ENCODE results near the gene PGAP3. TPM values are rescaled to one million over a fixed set of nuclear protein-coding genes. Genes with fewer than 3 reads are reported as not detected.

Gene PGAP3
- total and polyA plus RNA-seq, 12 donors: 9.2 to 18.2 (median 13.8) TPM

DNA sequence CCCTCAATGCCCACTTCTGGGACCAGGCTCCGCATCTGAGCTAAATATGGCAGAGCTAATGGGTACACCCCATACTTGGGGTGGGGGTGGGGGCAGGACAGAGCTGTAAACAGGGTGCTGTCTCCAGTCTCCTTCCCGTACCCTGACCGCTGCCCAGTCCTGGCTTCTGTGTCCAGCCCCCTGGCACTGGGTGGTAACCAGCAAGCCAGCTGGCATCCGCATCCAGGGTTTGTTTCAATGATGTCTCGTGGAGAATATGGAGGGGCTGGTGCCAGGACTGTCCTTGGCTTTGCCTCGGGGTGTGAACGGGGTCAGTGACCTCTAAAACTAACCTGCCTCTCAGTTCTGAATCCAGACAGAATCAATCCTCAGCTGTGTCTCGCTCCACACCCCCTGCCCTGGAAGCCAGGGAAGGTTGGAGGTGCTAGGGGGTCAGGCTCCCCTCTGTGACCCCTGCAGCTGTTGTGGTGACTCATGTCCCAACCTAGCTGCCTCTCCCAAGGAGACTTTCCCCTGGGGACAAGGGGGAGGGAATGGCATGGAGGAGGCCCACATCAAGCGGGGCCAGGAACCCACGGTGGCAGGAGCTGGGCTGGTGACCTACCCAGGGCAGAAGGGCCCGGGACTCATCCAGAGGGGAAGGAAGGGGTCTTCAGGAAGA lies 21.1 kb downstream of the PGAP3 start:
- H3K27me3 ChIP-seq: peaks cover 0 to 59% (median 8%) of the 10 kb centered on the region in 7 donors
- peak overlapping the region; percentile 24 to 77 (median 52) for H3K4me3 ChIP-seq
- H3K36me3 ChIP-seq: peaks cover 0 to 13% (median 0%) of the 10 kb centered on the region in 9 donors
- TF ChIP-seq, protein P1, sequence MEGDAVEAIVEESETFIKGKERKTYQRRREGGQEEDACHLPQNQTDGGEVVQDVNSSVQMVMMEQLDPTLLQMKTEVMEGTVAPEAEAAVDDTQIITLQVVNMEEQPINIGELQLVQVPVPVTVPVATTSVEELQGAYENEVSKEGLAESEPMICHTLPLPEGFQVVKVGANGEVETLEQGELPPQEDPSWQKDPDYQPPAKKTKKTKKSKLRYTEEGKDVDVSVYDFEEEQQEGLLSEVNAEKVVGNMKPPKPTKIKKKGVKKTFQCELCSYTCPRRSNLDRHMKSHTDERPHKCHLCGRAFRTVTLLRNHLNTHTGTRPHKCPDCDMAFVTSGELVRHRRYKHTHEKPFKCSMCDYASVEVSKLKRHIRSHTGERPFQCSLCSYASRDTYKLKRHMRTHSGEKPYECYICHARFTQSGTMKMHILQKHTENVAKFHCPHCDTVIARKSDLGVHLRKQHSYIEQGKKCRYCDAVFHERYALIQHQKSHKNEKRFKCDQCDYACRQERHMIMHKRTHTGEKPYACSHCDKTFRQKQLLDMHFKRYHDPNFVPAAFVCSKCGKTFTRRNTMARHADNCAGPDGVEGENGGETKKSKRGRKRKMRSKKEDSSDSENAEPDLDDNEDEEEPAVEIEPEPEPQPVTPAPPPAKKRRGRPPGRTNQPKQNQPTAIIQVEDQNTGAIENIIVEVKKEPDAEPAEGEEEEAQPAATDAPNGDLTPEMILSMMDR (IDR thresholded peaks at IDR 0.05): no peak
- intact Hi-C loops (cut with DNase I): loop anchor here in 2 of 10 donors (5.0 kb wide), 2 partner anchors 44 to 86 kb away; no protein-coding TSS in a partner anchor
- H3K4me1 ChIP-seq: peaks cover 29 to 80% (median 61%) of the 10 kb centered on the region in 9 donors
- H3K9me3 ChIP-seq: no peaks in the 10 kb centered on the region
- ATAC-seq (peak; percentile 10 to 62 (median 48)), DNase-seq (peak; percentile 77 to 79)
- WGBS, 2 donors: 30 to 40% methylated on average over 11 of the region's 11 CpGs
- peak overlapping the region; percentile 88 to 98 (median 94) for H3K27ac ChIP-seq

DNA sequence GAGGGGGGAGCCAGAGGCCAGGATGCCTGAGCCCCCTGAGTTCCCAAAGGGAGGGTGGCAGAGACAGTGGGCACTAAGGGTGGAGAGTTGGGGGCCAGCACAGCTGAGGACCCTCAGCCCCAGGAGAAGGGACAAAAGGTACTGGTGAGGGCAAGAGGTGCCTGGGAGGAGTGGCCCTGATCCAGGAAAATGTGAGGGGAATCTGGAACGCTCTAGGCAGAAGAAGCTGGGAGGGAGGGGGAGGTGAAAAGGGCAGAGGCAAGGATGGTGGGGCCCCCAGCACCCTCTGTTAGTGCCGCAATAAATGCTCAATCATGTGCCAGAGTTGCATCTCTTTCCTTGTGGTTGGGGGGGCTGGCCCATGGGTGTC lies 21.6 kb downstream of the PGAP3 start:
- Histone ChIP-seq H3K27me3 (peaks cover 0 to 55% (median 8%) of the 10 kb centered on the region in 7 donors), H3K4me1 (peaks cover 31 to 80% (median 63%) of the 10 kb centered on the region in 9 donors), H3K9me3 (no peaks in the 10 kb centered on the region), H3K4me3 (peak overlapping the region; percentile 21 to 77 (median 52)), H3K27ac (peak overlapping the region; percentile 88 to 98 (median 94)), H3K36me3 (peaks cover 0 to 15% (median 0%) of the 10 kb centered on the region in 9 donors)
- intact Hi-C loops (cut with DNase I): loop anchor here in 2 of 10 donors (5.0 kb wide), 2 partner anchors 44 to 86 kb away; no protein-coding TSS in a partner anchor
- peak in 4 of 8 donors; percentile 0 to 6 (median 2) for ATAC-seq
- TF ChIP-seq, protein P1 (IDR thresholded peaks at IDR 0.05): no peak
- WGBS, 2 donors: 26 to 35% methylated on average over 2 of the region's 2 CpGs
- no peak for DNase-seq

DNA sequence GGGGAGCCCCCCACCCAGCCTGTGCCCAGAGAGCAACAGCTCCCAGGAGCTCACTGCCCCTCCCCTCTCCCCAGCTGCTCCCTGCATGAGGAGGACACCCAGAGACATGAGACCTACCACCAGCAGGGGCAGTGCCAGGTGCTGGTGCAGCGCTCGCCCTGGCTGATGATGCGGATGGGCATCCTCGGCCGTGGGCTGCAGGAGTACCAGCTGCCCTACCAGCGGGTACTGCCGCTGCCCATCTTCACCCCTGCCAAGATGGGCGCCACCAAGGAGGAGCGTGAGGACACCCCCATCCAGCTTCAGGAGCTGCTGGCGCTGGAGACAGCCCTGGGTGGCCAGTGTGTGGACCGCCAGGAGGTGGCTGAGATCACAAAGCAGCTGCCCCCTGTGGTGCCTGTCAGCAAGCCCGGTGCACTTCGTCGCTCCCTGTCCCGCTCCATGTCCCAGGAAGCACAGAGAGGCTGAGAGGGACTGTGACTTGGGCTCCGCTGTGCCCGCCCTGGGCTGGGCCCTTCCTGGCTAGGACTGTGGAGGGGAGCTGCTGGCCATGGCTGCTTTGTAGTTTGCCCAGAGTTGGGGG lies 22.1 kb downstream of the PGAP3 start:
- ATAC-seq (peak in 7 of 8 donors; percentile 1 to 26 (median 5)), DNase-seq (peak in 1 of 2 donors; percentile 40)
- TF ChIP-seq, protein P1 (IDR thresholded peaks at IDR 0.05): peak in 2 of 9 donors; percentile 10 to 16
- Histone ChIP-seq H3K4me3 (peak overlapping the region; percentile 21 to 77 (median 52)), H3K27ac (peak overlapping the region; percentile 88 to 98 (median 94)), H3K9me3 (no peaks in the 10 kb centered on the region), H3K27me3 (peaks cover 0 to 51% (median 8%) of the 10 kb centered on the region in 7 donors), H3K36me3 (peaks cover 0 to 20% (median 2%) of the 10 kb centered on the region in 9 donors), H3K4me1 (peaks cover 29 to 80% (median 65%) of the 10 kb centered on the region in 9 donors)
- intact Hi-C loops (cut with DNase I): loop anchor here in 2 of 10 donors (5.0 kb wide), 2 partner anchors 43 to 87 kb away; no protein-coding TSS in a partner anchor
- 39 to 51% methylated on average over 17 of the region's 17 CpGs for WGBS, 2 donors

Data from heart right ventricle (tissue), 16 donors.